ENCODE data around the gene IL17RE.

The IL17RE gene

DNA sequence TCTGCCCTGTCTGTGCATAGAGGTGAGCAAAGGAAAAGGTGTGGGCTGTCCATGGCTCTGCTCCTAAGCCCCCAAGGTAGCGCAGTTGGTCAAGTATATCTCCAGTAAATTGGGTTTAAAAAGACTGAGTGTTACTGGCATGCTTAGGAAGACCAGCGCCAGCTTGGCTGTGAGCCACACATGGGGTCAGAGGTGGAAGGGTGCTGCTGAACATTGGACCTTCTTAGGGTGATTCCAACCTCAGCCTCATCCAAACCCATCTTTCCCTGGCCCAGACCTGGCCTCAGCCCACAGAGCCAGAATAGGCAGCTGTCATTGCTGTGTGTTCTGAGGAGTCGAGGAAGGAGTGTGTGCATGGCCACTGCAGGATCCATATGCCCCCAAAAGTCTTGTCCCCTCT lies 5.6 kb downstream of the IL17RE start:
- DNase-seq = no peak

DNA sequence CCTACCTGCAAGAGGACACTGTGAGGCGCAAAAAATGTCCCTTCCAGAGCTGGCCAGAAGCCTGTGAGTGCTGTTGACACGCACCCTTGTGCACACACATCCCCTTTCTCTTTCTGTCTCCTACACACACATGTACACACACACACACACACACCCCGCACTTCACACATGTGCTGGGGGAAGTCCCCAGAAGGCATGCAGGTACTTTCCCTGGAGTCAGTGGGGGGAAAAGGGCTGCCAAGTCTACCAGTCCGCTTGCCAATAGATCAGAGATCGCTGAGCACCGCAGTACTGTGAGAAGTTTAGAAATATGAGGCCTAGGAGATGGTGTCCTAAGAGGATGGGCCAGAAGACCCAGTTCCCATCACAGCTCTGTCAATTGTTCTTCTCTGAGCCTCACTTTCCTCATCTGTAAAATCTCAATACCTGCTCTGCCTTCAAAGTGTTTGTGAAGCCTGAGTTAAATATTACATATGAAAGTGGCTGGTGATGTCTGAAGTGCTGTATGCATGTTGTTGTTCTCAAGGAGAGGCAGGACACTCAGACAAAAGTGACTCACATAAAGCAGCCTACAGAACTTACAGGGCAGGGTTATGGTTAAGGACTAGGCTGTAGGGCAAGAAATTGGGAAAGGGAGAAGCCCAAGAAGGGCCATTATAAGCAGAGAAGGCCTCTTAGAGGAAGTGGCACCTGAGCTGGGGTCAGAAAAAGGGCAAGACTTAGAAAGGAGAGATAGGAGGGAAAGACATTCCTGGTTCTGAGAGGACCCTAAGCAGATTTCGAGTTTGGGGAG lies 6.8 kb downstream of the IL17RE start:
- no peak for DNase-seq

DNA sequence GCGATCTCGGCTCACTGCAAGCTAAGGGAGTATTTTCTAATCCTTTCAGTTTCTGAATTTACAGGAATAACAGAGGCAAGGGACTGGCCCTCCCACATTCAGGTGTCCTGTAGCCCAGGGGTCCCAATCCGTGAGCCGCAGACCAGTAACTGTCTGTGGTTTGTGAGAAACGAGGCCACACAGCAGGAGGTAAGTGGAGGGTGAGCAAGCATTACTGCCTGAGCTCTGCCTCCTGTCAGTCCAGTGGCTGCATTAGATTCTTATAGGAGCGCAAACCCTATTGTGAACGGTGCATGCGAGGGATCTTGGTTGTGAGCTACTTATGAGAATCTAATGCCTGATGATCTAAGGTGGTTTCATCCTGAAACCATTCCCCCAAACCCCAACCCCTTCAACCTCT lies 9.2 kb downstream of the IL17RE start:
- no peak for DNase-seq

DNA sequence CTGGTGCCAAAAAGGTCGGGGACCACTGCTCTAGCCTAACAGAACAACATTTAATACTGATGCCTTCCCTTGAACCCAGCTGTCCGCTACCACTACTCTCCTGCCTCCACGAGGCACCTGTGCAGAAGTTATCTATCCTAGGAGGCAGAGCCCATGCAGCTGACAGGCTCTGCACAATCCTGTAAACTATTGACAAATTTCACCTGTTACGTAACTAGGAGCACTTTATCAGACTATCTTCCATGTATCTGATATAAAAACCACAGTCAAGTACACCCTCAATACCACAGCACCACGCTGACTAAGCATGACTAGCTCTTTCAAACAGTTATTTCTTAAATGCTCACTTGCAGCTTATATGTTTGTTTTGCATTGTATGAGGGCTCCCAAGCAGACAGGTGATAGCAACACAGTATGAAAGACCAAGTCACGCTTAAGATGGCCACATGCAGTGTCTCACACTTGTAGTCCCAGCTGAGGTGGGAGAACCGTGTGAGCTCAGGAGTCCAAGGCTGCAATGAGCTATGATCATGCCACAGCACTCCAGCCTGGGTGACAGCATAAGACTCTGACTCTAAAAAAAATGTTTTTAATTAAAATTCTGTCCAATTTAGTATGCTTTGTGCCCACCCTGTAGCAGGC lies 9.8 kb downstream of the IL17RE start:
- no peak for DNase-seq

DNA sequence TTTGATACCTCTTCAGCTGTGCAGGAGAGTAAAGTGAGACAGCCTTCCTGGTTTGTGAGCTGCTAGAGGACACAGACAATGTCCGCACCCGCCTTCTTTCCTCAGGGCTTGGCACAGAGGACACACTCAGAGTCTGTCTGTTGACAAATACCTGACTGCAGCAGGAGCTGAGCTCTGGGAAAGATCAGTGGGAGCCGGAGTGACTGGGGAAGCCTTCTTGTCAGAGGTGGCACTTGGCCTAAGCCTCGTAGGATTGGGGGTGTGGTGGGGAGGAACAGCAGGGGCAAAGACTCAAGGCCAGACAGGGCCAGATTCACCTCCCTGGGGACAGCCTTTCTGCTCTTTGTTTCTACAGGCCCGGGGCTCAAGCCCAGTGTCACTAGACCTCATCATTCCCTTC lies 11.0 kb downstream of the IL17RE start:
- DNase-seq = no peak

DNA sequence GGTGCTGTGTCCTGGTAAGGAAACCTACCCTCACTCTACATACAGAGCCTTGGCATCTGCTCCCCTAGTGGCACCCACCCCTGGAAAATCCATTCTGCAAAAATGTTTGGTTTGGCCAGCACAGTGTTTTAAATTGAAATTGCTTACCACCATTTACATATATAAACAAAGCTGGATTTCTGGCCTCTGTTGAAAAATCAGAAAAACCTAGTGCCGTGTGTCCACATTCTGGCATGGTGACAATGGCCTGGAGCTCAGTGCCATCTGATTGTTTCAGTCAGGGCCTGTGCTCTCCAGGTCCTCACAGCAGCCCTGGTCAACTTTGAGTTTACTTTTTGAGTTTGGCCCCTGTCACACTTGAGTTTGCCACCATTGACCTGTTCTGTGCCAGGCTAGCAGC lies 11.4 kb downstream of the IL17RE start:
- DNase-seq = no peak

DNA sequence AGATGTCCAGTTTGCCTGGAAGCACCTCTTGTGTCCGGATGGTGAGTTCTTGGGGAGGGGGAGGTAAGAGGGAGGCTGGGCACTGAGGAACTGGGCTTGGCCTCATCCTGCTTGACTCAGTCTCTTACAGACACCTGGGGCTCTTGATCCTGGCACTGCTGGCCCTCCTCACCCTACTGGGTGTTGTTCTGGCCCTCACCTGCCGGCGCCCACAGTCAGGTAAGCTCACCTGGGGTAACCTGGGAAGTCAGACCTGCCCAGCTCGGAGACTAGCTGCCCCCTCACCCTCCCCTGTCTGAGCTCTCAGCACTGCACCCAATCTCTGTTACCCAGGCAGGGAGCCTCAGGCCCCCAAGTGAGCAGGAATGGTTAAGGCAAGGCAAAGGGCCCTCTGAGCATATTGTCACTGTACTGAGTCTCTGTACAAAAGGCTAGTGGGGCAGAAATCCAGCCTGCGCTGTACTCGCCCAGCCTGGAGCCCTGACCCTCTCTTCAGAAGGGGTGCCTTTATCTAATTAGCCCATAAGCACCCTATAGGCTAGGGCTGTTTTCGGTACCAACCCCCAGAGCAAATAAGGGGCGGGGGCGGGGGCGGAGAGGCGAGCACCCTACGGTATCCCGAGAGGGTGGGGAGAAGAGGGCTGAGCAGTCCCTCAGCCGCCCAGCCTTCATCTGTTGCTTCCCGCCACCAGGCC lies 12.1 kb downstream of the IL17RE start:
- DNase-seq = no peak

DNA sequence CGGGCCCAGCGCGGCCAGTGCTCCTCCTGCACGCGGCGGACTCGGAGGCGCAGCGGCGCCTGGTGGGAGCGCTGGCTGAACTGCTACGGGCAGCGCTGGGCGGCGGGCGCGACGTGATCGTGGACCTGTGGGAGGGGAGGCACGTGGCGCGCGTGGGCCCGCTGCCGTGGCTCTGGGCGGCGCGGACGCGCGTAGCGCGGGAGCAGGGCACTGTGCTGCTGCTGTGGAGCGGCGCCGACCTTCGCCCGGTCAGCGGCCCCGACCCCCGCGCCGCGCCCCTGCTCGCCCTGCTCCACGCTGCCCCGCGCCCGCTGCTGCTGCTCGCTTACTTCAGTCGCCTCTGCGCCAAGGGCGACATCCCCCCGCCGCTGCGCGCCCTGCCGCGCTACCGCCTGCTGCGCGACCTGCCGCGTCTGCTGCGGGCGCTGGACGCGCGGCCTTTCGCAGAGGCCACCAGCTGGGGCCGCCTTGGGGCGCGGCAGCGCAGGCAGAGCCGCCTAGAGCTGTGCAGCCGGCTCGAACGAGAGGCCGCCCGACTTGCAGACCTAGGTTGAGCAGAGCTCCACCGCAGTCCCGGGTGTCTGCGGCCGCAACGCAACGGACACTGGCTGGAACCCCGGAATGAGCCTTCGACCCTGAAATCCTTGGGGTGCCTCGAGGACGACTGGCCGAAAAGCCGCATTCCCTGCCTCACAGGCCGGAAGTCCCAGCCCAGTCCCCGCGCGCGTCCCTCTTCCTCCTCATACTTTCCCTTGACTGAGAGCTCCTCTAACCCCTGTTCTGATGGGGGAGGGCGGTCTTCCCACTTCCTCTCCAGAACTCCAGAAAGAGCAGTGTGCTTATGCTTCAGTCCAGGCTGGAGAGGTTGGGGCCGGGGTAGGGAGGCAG lies 12.8 kb downstream of the IL17RE start:
- DNase-seq = peak; percentile 39

DNA sequence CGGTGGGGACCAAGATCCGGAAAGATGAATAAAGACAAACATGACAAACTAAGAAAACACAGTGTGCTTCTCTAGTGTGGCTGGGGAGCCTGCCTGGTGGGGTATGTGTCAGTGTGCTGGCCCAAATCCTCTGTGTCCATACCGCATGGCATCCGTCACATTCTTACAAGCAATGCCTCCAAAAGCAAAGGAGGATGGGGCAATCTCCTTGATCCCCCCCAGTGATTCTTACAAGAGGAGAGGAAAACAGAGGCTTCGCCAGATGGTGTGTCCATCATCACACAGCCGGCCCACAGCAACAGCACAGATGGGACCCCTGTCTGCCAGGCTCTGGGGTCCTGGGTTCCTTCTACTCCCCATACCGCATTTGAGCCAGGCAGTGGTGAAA lies 13.7 kb downstream of the IL17RE start:
- DNase-seq = no peak

DNA sequence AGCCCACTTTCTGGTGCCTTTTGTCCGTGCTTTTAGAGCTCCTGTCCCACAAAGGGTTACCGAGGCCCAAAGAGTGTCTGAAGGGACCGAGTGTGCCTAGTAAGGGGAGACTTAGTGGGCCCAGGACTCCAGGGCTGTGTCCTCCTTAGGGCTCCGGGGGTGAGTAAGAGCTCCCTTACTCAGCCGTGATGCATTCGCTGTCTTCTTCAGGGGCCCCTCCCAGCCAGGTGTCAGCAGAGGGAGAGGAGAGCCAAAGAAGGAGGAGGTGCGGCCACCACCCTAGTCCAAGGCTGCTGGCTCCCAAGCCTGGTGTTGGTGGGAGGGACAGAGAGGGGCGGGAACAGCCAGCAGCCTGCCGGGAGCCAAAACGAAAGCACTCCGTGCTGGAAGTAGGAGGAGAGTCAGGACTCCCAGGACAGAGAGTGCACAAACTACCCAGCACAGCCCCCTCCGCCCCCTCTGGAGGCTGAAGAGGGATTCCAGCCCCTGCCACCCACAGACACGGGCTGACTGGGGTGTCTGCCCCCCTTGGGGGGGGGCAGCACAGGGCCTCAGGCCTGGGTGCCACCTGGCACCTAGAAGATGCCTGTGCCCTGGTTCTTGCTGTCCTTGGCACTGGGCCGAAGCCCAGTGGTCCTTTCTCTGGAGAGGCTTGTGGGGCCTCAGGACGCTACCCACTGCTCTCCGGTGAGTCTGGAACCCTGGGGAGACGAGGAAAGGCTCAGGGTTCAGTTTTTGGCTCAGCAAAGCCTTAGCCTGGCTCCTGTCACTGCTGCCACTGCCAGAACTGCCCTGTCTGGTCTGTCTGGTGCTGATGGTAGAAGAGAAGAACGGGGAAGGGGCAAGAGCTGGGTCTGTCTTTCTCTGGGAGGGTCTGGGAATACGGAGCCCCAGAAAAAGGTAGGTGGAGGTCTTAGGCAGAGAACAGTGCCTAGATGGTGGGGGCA lies 14.4 kb downstream of the IL17RE start, which contains the start of gene IL17RC:
TSS of gene IL17RC (plus strand) at position 365 of the 947 bp plus-strand sequence. CDS start at position 583, 218 bp downstream.
- DNase-seq = peak; percentile 37

DNA sequence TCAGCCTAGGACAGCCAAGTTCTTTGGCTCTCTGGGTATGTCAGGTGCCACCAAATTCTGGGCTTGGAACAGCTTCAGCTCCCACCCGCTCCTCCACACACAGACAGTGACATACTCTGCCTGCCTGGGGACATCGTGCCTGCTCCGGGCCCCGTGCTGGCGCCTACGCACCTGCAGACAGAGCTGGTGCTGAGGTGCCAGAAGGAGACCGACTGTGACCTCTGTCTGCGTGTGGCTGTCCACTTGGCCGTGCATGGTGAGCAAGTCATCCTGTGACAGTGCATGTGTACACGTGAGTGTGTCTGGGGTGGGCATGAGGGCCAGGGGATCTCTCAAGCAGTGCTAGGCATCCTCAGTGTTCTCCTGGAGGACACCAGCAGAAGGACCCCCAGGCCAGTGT lies 15.2 kb downstream of the IL17RE start:
- DNase-seq = no peak

DNA sequence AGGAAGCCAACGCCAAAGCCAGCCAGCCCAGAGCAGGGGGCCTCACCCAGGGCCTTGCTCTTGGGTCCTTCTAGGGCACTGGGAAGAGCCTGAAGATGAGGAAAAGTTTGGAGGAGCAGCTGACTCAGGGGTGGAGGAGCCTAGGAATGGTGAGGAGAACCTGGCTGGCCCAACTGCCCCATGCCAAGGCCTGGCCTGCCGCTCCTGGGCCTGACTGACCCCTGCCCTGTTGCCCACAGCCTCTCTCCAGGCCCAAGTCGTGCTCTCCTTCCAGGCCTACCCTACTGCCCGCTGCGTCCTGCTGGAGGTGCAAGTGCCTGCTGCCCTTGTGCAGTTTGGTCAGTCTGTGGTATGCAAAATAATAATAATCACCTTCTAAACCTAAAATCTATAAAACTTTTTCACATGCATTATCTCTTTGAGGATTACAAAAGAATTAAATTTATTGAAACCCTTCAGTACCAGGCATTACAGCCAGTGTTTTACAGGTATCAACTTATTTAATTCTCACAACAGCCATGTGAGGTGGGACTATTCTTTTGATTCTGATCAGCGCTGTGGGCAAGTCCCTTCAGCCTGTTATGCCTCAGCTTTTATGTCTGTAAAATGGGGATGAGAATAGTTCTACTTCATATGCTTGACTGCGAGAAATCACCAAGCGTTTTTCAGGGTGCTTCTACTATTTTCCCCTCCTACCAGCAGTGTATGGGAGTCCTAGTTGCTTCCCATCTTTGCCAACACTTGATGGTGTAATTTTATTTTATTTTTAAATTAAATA lies 15.8 kb downstream of the IL17RE start:
- DNase-seq = no peak

DNA sequence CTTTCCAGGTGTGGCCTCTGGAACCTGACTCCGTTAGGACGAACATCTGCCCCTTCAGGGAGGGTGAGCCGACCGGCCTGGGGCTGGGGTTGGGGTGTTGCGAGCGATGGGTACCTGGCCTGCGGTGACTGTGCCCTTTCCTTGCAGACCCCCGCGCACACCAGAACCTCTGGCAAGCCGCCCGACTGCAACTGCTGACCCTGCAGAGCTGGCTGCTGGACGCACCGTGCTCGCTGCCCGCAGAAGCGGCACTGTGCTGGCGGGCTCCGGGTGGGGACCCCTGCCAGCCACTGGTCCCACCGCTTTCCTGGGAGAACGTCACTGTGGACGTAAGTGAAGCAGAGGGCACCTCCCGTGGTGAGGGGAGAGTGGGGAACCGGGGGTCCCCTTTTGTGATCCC lies 25.5 kb downstream of the IL17RE start:
- no peak for DNase-seq

DNA sequence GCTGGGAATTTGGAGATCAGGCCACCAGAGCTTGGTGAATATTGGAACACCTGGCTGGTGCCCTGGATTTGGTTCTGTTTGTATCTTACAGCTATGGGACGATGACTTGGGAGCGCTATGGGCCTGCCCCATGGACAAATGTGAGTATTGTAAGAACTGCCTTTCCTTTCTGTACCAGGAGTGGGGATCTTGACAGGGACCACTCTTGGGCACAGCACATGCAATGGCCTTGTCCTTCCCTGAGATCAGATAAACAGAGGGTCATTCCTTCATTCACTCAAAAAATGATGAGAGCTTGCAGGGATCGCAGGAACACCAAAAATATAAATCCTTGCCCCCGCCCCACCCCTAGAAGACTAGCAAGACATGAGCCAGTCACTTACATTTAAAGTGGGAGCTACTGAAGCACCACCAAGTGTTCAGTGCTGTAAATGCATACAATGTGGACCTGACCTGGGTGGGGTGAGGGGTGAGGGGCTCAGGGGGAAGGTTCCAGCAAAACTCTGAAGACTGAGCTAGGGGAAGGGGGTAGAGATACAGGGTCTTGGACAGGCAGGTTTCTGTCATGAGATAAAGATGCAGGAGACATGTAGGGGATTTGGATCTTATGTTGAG lies 28.3 kb downstream of the IL17RE start:
- no peak for DNase-seq

DNA sequence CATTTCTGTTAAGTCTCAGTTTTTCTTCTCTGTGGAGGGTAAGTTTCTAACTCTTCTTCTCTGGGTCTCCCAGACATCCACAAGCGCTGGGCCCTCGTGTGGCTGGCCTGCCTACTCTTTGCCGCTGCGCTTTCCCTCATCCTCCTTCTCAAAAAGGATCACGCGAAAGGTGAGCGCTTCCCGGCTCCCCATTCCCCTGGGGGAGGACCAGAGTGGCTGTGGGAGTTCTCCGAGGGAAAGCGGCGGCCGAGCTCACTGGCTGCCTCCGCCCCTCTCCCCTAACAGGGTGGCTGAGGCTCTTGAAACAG lies 29.8 kb downstream of the IL17RE start:
- no peak for DNase-seq

DNA sequence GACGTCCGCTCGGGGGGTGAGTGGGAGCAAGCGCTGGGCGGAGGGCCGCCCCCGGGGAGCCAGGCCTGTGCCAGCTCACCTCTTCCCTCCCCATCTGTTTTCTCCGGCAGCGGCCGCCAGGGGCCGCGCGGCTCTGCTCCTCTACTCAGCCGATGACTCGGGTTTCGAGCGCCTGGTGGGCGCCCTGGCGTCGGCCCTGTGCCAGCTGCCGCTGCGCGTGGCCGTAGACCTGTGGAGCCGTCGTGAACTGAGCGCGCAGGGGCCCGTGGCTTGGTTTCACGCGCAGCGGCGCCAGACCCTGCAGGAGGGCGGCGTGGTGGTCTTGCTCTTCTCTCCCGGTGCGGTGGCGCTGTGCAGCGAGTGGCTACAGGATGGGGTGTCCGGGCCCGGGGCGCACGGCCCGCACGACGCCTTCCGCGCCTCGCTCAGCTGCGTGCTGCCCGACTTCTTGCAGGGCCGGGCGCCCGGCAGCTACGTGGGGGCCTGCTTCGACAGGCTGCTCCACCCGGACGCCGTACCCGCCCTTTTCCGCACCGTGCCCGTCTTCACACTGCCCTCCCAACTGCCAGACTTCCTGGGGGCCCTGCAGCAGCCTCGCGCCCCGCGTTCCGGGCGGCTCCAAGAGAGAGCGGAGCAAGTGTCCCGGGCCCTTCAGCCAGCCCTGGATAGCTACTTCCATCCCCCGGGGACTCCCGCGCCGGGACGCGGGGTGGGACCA lies 30.4 kb downstream of the IL17RE start:
- DNase-seq = peak; percentile 88

DNA sequence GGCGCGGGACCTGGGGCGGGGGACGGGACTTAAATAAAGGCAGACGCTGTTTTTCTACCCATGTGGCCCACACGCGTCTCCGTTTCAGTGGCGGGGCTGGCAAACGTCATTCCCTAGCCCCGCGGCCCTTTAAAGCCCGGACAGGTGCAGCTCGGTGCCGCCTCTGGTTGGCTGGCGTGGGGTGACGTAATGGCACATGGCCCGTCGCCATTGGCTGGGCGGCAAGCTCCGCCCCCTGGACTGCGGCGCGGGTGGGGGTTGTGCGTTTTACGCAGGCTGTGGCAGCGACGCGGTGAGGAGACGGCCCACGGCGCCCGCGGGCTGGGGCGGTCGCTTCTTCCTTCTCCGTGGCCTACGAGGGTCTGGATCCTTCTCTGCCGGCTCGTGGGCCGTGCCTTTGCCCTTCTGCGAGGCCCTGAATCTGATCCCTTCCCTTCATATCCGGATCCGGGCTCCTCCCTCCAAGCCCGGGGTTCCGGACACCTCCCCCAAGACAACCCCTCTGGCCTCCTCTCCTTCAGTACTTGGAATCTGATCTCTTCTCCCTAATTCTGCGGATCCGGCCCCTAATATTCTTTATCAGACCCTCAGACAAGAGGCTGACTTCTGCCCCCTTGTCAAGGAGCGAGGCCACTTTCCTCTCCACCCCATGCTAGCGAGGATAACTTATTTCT lies 31.1 kb downstream of the IL17RE start, which contains the start of gene CRELD1:
TSS of gene CRELD1 (plus strand) at position 274 of the 674 bp plus-strand sequence. CDS start 605 bp downstream, outside the sequence.
- DNase-seq = peak; percentile 96

DNA sequence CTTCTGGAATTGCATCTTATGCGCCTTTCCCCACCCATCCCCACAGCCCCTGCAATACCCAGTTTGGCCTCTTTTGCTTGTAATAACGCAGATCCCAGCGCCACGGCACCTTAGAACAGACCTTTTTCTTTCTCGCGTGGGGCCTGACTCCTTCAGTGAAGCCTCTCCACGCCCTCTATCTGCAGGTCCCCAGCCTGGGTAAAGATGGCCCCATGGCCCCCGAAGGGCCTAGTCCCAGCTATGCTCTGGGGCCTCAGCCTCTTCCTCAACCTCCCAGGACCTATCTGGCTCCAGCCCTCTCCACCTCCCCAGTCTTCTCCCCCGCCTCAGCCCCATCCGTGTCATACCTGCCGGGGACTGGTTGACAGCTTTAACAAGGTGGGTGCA lies 31.6 kb downstream of the IL17RE start:
- no peak for DNase-seq

DNA sequence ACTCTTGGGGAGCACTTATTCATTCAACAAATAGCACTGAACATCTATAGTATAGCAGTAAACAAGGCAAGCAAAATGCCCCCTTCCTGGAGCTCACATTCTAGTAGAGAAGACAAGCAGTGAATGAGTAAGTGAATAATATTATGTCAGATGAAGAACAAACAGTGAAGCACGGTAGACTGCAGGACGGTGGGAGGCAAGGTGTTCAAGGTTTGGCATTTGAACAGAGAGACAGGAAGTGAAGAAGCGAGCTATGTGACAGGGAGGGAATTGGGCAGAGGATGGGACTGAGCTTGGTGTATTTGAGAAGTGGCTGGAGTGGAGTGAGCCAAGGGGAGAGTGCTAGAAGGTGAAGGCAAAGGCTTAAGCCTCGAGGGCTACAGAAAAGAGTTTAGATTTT lies 32.3 kb downstream of the IL17RE start:
- DNase-seq = no peak

Measured in stimulated activated CD4-positive, alpha-beta T cell treated with anti-CD3 and anti-CD28 coated beads, Interleukin-12 subunit alpha, Interleukin-12 subunit beta, amount 100 ng/mL, for 4 hours (primary cell).